IPS-15b (cell line): ENCODE measurements around the gene RIMKLB.
"Not testable (repeated sequence)": the region's sequence is repeated elsewhere in the genome, so short reads cannot be mapped to it uniquely, and the experiment has no call there.

ENCODE experiments used
- H3K27me3 ChIP-seq: one replicate; pipeline ENCODE4 v1.6.1; 2013; ENCODE audit warnings: low read length; ENCODE audit not compliant: control insufficient read depth, insufficient read depth
- H3K36me3 ChIP-seq: one replicate; pipeline ENCODE4 v1.6.1; 2013; ENCODE audit warnings: low read length; ENCODE audit not compliant: control insufficient read depth, insufficient read depth
- H3K4me1 ChIP-seq: one replicate; pipeline ENCODE4 v1.6.1; 2013; ENCODE audit warnings: mild to moderate bottlenecking, low read length; ENCODE audit not compliant: control insufficient read depth, insufficient read depth
- H3K4me3 ChIP-seq: one replicate; pipeline ENCODE4 v1.5.1; 2013; ENCODE audit warnings: low read depth, low read length
- H3K9ac ChIP-seq: one replicate; pipeline ENCODE4 v1.6.1; 2013; ENCODE audit warnings: low read depth, mild to moderate bottlenecking, low read length
- H3K9me3 ChIP-seq: one replicate; pipeline ENCODE4 v1.6.1; 2013; ENCODE audit warnings: mild to moderate bottlenecking, low read length; ENCODE audit not compliant: control insufficient read depth, insufficient read depth

RIMKLB gene

DNA sequence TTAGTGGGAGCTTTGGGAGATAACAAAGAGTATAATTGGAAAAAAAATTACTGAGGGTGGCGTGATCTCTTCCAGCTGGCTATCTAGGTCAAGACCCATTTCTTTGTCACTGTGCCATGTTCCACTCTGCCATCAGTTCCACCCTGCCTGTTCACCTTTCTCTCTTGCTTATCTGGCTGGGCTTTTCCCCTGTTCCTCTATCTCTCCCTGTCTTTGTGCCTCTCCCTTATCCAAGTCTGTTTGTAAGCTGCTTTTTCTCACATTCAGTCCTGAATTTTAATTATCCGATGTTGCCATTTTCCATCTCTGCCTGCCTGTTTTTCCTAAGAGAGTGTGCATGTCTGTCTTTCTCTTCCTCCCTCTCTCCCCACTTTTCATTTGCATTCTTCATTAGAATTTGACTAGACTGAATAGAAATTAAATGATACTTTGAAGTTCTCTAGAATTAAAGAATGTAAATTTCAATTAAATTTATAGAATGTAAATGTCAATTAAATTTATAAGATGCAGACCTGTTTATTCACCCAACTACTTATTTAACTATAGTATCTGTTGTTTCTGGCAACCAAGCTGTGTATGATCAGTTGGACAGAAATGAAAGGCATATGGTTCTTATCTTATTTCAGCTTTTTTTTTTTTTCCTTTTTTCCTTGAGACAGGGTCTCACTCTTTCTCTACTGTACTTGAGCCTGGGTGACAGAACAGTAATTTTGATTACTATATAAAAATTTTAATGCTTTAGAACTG, 83.8 kb downstream of the RIMKLB start:
- peaks cover 4% of the 10 kb centered on the region for H3K4me1 ChIP-seq
- H3K4me3 ChIP-seq: no peak overlapping the region
- H3K36me3 ChIP-seq: no peaks in the 10 kb centered on the region
- no peak overlapping the region for H3K9ac ChIP-seq
- no peaks in the 10 kb centered on the region for H3K27me3 ChIP-seq
- H3K9me3 ChIP-seq: no peaks in the 10 kb centered on the region

- no peaks in the 10 kb centered on the region for H3K9me3 ChIP-seq
- no peaks in the 10 kb centered on the region for H3K4me1 ChIP-seq
- no peaks in the 10 kb centered on the region for H3K36me3 ChIP-seq
- no peaks in the 10 kb centered on the region for H3K27me3 ChIP-seq
- H3K9ac ChIP-seq: no peak overlapping the region
- no peak overlapping the region for H3K4me3 ChIP-seq
Measured at GRCh38 chr12:8784290-8784888, 86.6 kb downstream of the RIMKLB start.

DNA sequence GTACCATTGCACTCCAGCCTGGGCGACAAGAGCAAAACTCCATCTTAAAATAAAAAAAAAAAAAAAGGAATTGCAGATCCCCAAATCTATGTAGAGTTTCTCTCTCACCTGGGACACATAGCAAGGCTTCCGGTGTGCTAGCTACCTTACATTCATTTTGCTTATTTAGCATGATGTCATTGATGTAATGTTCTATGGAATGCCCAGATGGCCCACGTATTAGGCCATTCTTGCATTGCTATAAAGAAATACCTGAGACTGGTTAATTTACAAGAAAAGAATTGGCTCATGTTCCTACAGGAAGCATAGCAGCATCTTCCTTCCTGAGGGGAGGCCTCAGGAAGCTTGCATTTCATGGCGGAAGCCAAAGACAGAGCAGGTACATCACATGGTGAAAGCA, 87.7 kb downstream of the RIMKLB start:
- Histone ChIP-seq H3K4me3 (no peak overlapping the region), H3K4me1 (no peaks in the 10 kb centered on the region), H3K36me3 (no peaks in the 10 kb centered on the region), H3K27me3 (no peaks in the 10 kb centered on the region), H3K9ac (no peak overlapping the region), H3K9me3 (no peaks in the 10 kb centered on the region)

GRCh38 chr12:8787206-8787605, 89.4 kb downstream of the RIMKLB start:
- not testable (repeated sequence) for H3K4me1 ChIP-seq, H3K36me3 ChIP-seq, H3K27me3 ChIP-seq, H3K9me3 ChIP-seq, H3K4me3 ChIP-seq, H3K9ac ChIP-seq

DNA sequence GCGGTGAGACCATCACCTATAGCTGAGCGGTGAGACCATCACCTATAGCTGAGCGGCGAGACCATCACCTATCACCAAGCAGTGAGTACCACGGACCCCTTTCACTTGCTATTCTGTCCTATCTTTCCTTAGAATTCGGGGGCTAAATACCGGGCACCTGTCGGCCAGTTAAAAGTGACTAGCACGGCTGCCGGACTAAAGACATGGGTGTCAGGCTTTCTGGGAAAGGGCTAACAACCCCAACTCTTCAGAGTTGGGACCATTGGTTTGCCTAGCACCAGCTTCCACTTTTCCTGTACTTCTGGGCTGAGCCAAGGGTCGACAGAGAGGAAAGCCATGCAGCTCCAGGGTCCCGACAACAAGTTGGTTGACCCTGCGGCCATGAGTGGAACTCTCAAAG, 90.9 kb downstream of the RIMKLB start:
- H3K36me3 ChIP-seq, H3K9me3 ChIP-seq, H3K4me1 ChIP-seq, H3K27me3 ChIP-seq: not testable (repeated sequence)
- Histone ChIP-seq H3K4me3 (peak overlapping the region; percentile 97), H3K9ac (peak overlapping the region; percentile 90)

DNA sequence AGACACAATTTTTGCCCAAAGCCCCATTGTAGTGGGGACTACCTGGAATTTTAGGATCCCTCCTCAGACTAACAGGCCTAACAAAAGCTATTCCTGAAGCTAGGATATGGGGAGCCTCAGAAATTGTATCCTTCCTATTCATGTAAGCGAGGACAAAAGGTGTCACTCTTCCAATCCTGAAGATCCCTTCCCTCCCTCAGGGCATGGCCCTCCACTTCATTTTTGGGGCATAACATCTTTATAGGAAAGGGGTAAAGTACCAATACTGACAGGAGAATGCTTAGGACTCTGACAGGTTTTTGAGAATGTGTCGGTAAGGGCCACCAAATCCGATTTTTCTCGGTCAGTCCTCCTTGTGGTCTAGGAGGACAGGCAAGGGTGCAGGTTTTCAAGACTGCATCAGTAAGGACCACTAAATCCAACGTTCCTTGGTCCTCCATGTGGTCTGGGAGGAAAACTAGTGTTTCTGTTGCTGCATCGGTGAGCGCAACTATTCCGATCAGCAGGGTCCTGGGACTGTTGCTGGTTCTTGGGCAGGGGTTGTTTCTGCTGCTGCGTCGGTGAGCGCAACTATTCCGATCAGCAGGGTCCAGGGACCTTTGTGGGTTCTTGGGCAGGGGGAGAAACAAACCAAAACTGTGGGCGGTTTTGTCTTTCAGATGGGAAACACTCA, 91.7 kb downstream of the RIMKLB start:
- not testable (repeated sequence) for H3K36me3 ChIP-seq, H3K4me1 ChIP-seq, H3K27me3 ChIP-seq, H3K9me3 ChIP-seq
- Histone ChIP-seq H3K9ac (peak overlapping the region; percentile 90), H3K4me3 (peak overlapping the region; percentile 97)

- H3K4me3 ChIP-seq, H3K4me1 ChIP-seq, H3K36me3 ChIP-seq, H3K9me3 ChIP-seq, H3K27me3 ChIP-seq: not testable (repeated sequence)
- peak overlapping the region; percentile 12 for H3K9ac ChIP-seq
Measured at GRCh38 chr12:8793226-8793625, 95.4 kb downstream of the RIMKLB start.

DNA sequence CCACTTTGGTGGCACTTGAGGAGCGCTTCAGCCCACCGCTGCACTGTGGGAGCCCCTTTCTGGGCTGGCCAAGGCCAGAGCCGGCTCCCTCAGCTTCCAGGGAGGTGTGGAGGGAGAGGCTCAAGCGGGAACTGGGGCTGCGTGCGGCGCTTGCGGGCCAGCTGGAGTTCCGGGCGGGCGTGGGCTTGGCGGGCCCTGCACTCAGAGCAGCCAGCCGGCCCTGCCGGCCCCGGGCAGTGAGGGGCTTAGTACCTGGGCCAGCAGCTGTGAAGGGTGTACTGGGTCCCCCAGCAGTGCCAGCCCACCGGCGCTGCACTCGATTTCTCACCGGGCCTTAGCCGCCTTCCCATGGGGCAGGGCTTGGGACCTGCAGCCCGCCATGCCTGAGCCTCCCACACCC, 96.8 kb downstream of the RIMKLB start:
- H3K4me1 ChIP-seq, H3K9me3 ChIP-seq, H3K27me3 ChIP-seq, H3K9ac ChIP-seq, H3K36me3 ChIP-seq, H3K4me3 ChIP-seq: not testable (repeated sequence)

DNA sequence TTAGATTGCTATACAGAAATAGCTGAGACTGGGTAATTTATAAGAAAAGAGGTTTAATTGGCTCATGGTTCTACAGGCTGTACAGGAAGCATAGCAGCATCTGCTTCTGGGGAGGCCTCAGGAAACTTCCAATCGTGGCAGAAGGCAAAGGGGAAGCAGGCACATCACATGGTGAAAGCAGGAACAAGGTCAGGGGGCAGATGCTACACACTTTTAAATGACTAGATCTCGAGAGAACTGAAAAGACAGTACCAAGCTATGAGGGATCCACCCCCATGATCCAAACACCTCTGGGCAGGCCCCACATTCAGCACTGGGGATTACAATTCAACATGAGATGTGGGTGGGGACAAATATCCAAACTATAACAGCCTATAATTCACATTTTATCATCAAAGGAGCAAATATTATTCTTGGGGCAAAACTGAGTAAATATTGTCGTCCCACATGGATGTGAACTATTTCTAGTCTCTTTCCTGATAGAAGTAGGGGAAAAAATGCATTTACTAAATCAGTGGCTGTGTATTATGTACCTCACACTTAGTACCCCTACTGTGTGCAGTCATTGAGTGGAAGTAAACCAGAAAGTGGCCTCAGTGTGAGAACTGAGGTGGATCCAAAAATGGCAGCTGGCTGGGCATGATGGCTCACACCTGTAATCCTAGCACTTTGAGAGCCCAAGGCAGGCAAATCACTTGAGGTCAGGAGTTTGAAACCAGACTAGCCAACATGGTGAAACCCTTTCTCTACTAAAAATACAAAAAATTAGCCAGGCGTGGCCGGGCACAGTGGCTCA, 99.2 kb downstream of the RIMKLB start:
- no peaks in the 10 kb centered on the region for H3K9me3 ChIP-seq
- no peak overlapping the region for H3K4me3 ChIP-seq
- no peaks in the 10 kb centered on the region for H3K27me3 ChIP-seq
- H3K9ac ChIP-seq: no peak overlapping the region
- H3K4me1 ChIP-seq: peaks cover 5% of the 10 kb centered on the region
- H3K36me3 ChIP-seq: peaks cover 6% of the 10 kb centered on the region

DNA sequence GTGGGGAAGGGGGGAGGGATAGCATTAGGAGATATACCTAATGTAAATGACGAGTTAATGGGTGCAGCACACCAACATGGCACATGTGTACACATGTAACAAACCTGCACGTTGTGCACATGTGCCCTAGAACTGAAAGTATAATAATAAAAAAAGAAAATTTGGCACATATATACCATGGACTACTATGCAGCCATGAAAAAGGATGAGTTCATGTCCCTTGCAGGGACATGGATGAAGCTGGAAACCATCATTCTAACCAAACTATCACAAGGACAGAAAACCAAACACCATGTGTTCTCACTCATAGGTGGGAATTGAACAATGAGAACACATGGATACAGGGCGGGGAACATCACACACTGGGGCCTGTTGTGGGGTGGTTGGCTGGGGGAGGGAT, 103.4 kb downstream of the RIMKLB start:
- H3K27me3 ChIP-seq, H3K4me1 ChIP-seq, H3K4me3 ChIP-seq, H3K36me3 ChIP-seq, H3K9me3 ChIP-seq, H3K9ac ChIP-seq: not testable (repeated sequence)

DNA sequence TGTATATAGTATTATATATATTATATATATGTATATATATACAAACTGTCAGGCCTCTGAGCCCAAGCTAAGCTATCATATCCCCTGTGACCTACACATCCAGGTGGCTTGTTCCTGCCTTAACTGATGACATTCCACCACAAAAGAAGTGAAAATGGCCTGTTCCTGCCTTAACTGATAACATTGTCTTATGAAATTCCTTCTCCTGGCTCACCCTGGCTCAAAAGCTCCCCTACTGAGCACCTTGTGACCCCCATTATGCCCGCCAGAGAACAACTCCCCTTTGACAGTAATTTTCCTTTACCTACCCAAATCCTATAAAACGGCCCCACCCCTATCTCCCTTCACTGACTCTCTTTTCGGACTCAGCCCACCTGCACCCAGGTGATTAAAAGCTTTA, 107.0 kb downstream of the RIMKLB start:
- H3K9ac ChIP-seq, H3K4me1 ChIP-seq, H3K4me3 ChIP-seq: not testable (repeated sequence)

More for the DNA sequence above, 107.0 kb downstream of the RIMKLB start:
- not testable (repeated sequence) for H3K9me3 ChIP-seq, H3K27me3 ChIP-seq, H3K36me3 ChIP-seq
